Tibial artery (tissue), 4 donors: ENCODE results near the gene TSPAN15.

Experiments used
- DNase-seq, 2 donors: peaks; one replicate each; pipeline ENCODE4 v3.0.0-alpha.2; 2019
- H3K27ac ChIP-seq, 2 donors: fragments of 200-600 bp; sonication (generic) in 1 of 2; 1 replicate in 1 of 2; 2 replicates in 1 of 2; pipeline ENCODE4 v1.5.1; 2018 to 2019; ENCODE audit warnings: mild to moderate bottlenecking in 1 of 2
- H3K27me3 ChIP-seq, 2 donors: fragments of 200-600 bp; sonication (generic) in 1 of 2; one replicate each; pipeline versions ENCODE4 v1.5.1 to v1.6.0; 2016 to 2019
- H3K36me3 ChIP-seq, 3 donors: fragments of 200-600 bp; sonication (generic) in 2 of 3; one replicate each; pipeline ENCODE4 v1.5.1; 2016 to 2019; ENCODE audit warnings: mild to moderate bottlenecking in 2 of 3
- H3K4me1 ChIP-seq, 4 donors: fragments of 200-600 bp; sonication (generic) in 2 of 4; 1 replicate in 3 of 4; 2 replicates in 1 of 4; pipeline ENCODE4 v1.5.1; 2016 to 2019
- H3K4me3 ChIP-seq, 2 donors: fragments of 200-600 bp; sonication (generic) in 1 of 2; 1 replicate in 1 of 2; 2 replicates in 1 of 2; pipeline ENCODE4 v1.5.1; 2018 to 2019; ENCODE audit warnings: mild to moderate bottlenecking in 2 of 2
- H3K9me3 ChIP-seq, 3 donors: fragments of 200-600 bp; sonication (generic) in 1 of 3; one replicate each; pipeline ENCODE4 v1.5.1; 2016 to 2019
- CTCF ChIP-seq, 2 experiments: fragments of 200-600 bp in 1 of 2; fragments of 450-650 bp in 1 of 2; IDR thresholded peaks; one replicate each; pipeline ENCODE4 v1.5.1; 2017 to 2019; ENCODE audit warnings: antibody characterized with exemption in 2 of 2, mild to moderate bottlenecking in 1 of 2, moderate library complexity in 1 of 2
- intact Hi-C: fragments of 100-400 bp; cut with DNase I; formaldehyde crosslinking; loops from one replicate; pipeline ENCODE4 v1.15.0; 2023; ENCODE audit warnings: low total_unique reads

Gene TSPAN15

DNA sequence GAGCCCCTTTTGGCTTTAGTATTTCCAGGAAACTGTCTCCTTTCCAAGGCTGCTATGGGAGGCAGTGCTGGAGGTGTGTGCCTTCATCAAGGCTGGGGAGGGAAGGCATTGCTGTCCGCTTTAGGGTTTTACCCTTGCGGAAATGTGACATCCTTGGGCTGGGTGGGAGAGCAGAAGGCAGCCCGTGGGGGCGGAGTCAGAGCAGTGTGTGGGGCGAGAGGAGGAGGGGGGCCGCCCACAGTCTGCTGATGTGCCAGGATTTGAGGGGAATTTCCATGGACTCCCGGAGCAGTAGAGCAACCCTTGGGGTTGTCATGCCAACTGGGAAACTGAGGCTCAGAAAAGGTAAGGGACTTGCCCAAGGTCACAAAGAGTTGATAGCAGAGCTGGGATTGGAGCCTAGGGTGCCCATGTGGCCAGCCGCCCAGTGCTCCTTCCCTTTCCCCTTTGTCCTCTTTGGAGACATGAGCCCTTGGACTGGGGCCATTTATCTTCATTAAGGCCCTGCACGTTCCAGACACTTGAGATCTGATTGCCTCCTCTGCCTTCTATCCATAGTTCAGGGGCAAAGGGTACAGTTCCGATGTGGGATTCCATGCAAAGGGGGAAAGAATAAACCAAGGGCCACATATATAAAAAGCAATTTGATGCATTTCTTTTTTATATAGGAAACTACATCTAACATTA lies 22.2 kb downstream of the TSPAN15 start:
- no peaks in the 10 kb centered on the region for H3K36me3 ChIP-seq
- no peak overlapping the region for H3K4me3 ChIP-seq
- DNase-seq = no peak
- no peak for TF ChIP-seq CTCF (IDR thresholded peaks at IDR 0.05)
- H3K9me3 ChIP-seq = no peaks in the 10 kb centered on the region
- intact Hi-C loops = no loop called here
- H3K27ac ChIP-seq = peak overlapping the region; percentile 89 to 92
- H3K4me1 ChIP-seq = peaks cover 0 to 74% (median 45%) of the 10 kb centered on the region in 4 donors
- H3K27me3 ChIP-seq = no peaks in the 10 kb centered on the region

DNA sequence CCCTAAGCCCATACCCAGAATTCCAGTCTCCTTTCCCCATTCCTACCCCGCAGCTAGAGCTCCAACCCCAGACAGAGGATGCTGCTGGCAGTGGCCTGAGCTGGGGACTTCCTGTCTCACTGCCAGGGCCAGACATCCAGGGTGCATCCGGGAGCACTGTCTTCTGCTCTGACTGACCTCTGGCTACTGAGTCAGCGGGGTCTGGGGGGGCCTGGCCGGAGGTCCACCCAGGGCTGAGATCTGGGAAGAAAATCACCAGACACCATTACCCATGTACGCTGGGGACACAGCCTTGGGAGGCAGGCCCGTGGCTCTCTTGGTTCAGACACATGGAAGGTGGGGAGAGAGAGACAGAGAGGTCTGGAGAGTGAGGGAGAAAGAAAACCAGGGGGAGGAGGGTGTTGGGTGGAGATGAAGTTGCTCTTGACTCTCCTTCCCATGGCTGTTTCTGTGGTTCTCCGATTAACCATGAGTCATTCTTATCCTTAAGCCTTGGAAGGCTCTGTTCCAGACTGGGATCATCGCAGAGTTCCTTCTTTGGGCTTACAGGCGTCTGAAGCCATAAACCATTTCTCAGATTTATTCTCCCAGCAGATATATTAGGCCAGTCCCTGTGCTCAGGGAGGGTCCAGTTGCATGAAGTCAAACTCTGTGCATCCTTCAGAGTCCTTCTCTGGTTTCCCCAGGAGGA lies 23.6 kb downstream of the TSPAN15 start:
- Histone ChIP-seq H3K4me1 (peaks cover 0 to 81% (median 56%) of the 10 kb centered on the region in 4 donors), H3K27me3 (no peaks in the 10 kb centered on the region), H3K36me3 (no peaks in the 10 kb centered on the region), H3K4me3 (no peak overlapping the region), H3K9me3 (no peaks in the 10 kb centered on the region), H3K27ac (peak overlapping the region; percentile 89 to 92)
- intact Hi-C loops = no loop called here
- peak; percentile 54 to 71 for DNase-seq
- TF ChIP-seq CTCF (IDR thresholded peaks at IDR 0.05) = no peak

DNA sequence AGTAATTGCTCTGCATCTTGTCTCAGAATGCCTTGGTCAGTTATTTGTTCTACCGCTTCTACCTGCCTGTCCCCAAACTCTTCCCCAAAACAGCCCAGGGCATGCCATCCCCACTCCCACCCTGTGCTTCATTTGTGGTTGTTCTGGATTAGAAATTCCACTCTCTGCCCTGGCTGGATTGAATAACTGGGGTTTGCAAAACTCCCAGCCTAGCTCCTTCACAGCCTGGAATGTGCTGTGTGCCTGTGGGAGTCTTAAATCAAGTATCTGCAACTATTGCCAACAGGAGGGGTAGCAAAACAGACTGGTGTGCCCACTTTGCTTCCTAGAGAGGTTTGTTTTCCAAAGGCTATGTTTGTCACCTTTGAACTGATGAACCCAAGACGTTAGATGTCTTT lies 24.2 kb downstream of the TSPAN15 start:
- H3K27me3 ChIP-seq = no peaks in the 10 kb centered on the region
- H3K4me3 ChIP-seq = no peak overlapping the region
- H3K4me1 ChIP-seq = peaks cover 0 to 86% (median 62%) of the 10 kb centered on the region in 4 donors
- no peaks in the 10 kb centered on the region for H3K9me3 ChIP-seq
- no peaks in the 10 kb centered on the region for H3K36me3 ChIP-seq
- DNase-seq = no peak
- no peak for TF ChIP-seq CTCF (IDR thresholded peaks at IDR 0.05)
- intact Hi-C loops = no loop called here
- H3K27ac ChIP-seq = peak overlapping the region; percentile 89 to 92

DNA sequence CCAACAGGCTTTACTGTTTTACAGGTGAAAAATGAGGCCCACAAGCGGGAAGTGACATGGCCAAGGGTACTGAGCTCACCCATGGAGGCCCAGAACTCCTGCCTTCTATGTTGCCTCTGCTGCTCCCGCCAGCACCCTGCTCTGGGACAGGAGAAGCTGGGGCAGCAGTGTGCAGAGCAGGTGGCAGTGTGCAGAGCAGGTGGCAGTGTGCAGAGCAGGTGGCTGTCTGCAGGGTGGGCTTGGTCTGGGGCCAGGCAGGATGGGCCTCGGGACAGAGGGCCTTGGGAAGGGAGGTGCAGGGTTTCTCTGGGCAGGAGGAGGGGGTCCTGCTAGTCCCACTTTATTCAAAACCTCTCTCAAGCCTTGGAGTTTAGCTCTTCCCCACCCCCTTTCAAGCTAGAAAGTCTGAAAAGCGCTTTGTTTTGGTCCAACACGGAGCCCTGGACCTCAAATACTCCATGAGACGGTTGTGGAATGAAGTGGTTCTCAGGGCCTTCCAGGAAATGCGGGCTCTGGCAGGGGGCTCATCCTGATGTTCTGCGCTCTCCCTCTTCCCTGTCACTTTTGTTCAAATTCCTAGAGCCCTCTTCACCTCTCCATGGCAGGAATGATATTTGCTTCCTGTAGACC lies 26.8 kb downstream of the TSPAN15 start:
- H3K27me3 ChIP-seq = no peaks in the 10 kb centered on the region
- intact Hi-C loops = no loop called here
- H3K9me3 ChIP-seq = no peaks in the 10 kb centered on the region
- peaks cover 0 to 94% (median 63%) of the 10 kb centered on the region in 4 donors for H3K4me1 ChIP-seq
- H3K36me3 ChIP-seq = no peaks in the 10 kb centered on the region
- TF ChIP-seq CTCF (IDR thresholded peaks at IDR 0.05) = no peak
- DNase-seq = no peak
- H3K27ac ChIP-seq = peak overlapping the region; percentile 81 to 92
- H3K4me3 ChIP-seq = no peak overlapping the region

DNA sequence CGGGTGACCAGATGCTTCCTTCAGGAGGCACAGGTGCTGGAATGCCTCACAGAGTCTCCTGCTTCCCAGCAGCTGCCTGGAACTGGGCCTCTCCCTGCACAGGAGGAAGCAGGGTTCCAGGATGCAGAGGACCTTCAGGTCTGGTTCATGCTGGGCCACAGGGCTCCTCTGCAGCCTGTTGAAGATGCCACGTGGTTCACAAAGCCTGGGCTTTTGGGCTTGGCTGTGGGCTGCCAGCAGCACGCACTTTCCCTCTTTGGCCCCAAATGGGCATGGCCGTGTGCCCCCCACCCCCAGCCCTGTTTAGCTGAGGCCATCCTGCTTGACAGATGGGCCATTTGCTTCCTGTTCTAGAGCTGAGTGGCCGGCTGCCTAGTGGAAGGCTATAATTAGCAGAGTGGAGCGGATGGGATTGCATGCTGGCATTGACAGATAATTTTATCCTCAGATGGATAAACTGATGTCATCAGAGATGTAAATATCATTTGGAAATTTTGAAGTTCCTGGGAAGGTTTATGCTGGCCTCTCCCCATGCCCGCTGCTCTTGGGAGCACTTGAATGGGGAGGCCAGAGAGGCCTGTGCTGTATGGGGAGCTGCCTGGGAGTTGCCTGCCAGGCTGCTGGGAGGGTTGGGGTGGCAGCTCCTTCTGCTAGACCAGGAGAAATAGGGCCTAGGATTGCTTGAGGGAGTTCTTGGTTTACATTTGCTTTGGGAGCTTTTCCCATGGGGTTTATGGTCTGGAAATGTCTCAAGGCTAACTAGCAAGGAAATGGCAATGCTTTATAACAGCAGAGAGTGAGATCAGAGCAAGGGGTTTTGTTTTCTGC lies 28.2 kb downstream of the TSPAN15 start:
- DNase-seq = peak; percentile 69 to 85
- intact Hi-C loops = no loop called here
- peak overlapping the region; percentile 81 to 92 for H3K27ac ChIP-seq
- no peaks in the 10 kb centered on the region for H3K9me3 ChIP-seq
- no peaks in the 10 kb centered on the region for H3K27me3 ChIP-seq
- H3K4me1 ChIP-seq = peaks cover 0 to 89% (median 55%) of the 10 kb centered on the region in 4 donors
- H3K4me3 ChIP-seq = no peak overlapping the region
- no peaks in the 10 kb centered on the region for H3K36me3 ChIP-seq
- TF ChIP-seq CTCF (IDR thresholded peaks at IDR 0.05) = no peak
